Loucy (cell line): ENCODE measurements around the gene ARHGAP25.

ENCODE experiments used
- H2AFZ ChIP-seq: fragments of 200-600 bp; sonication (generic); 2 replicates; pipeline ENCODE4 v1.6.0; 2016; ENCODE audit warnings: antibody characterized with exemption, mild to moderate bottlenecking, low read length, moderate library complexity
- H3F3A ChIP-seq: fragments of 200-600 bp; 2 replicates; pipeline ENCODE4 v1.6.0; 2016; ENCODE audit warnings: antibody characterized with exemption, low read depth, mild to moderate bottlenecking
- H3K27me3 ChIP-seq: fragments of 200-600 bp; sonication (generic); 2 replicates; pipeline ENCODE4 v1.6.1; 2014; ENCODE audit warnings: low read length, mild to moderate bottlenecking; ENCODE audit not compliant: insufficient read depth, poor library complexity, severe bottlenecking
- H3K36me3 ChIP-seq: fragments of 200-600 bp; sonication (generic); 2 replicates; pipeline ENCODE4 v1.6.1; 2016; ENCODE audit warnings: low read length; ENCODE audit not compliant: insufficient read depth
- H3K4me1 ChIP-seq: fragments of 200-600 bp; sonication (generic); 2 replicates; pipeline ENCODE4 v1.5.1; 2014; ENCODE audit warnings: low read length, mild to moderate bottlenecking; ENCODE audit not compliant: insufficient read depth, poor library complexity, severe bottlenecking
- H3K4me2 ChIP-seq: fragments of 200-600 bp; sonication (generic); 2 replicates; pipeline ENCODE4 v1.6.0; 2014; ENCODE audit warnings: antibody characterized with exemption, low read length, low read depth, mild to moderate bottlenecking; ENCODE audit not compliant: poor library complexity, severe bottlenecking
- H3K4me3 ChIP-seq: fragments of 200-600 bp; sonication (generic); 2 replicates; pipeline ENCODE4 v1.5.1; 2014; ENCODE audit warnings: low read length, mild to moderate bottlenecking, mixed read lengths; ENCODE audit not compliant: poor library complexity, severe bottlenecking
- H3K79me2 ChIP-seq: fragments of 200-600 bp; sonication (generic); 2 replicates; pipeline ENCODE4 v1.6.1; 2014; ENCODE audit warnings: low read length; ENCODE audit not compliant: insufficient read depth
- H3K9ac ChIP-seq: fragments of 200-600 bp; sonication (generic); 2 replicates; pipeline ENCODE4 v1.6.0; 2014; ENCODE audit warnings: mild to moderate bottlenecking, low read depth, low read length, moderate library complexity; ENCODE audit not compliant: poor library complexity, severe bottlenecking
- H3K9me2 ChIP-seq: fragments of 200-600 bp; sonication (generic); replicated peaks from 2 replicates; pipeline ENCODE4 v1.6.1; 2016; ENCODE audit warnings: low read depth, low read length, mixed read lengths
- H3K9me3 ChIP-seq: fragments of 200-600 bp; sonication (generic); 2 replicates; pipeline ENCODE4 v1.6.1; 2014; ENCODE audit warnings: mild to moderate bottlenecking, antibody characterized with exemption, low read length, low read depth; ENCODE audit not compliant: insufficient read depth
- H4K20me1 ChIP-seq: fragments of 200-600 bp; sonication (generic); 2 replicates; pipeline ENCODE4 v1.6.0; 2014; ENCODE audit warnings: antibody characterized with exemption, low read length, mild to moderate bottlenecking; ENCODE audit not compliant: insufficient read depth, poor library complexity, severe bottlenecking
- EZH2phosphoT487 ChIP-seq: fragments of 200-600 bp; IDR thresholded peaks from 2 replicates; pipeline ENCODE4 v1.6.1; 2018; ENCODE audit warnings: antibody characterized with exemption, mild to moderate bottlenecking, moderate library complexity, borderline replicate concordance
- TF ChIP-seq, protein P1 (sequence below): fragments of 200-600 bp; sonication (generic); conservative IDR thresholded peaks from 2 replicates; pipeline ENCODE4 v1.5.1; 2014; ENCODE audit warnings: mild to moderate bottlenecking, antibody characterized with exemption, low read length

The ARHGAP25 gene

GRCh38 chr2:68769586-68770270 is 35.1 kb downstream of the ARHGAP25 start:
- TF ChIP-seq, protein P1, sequence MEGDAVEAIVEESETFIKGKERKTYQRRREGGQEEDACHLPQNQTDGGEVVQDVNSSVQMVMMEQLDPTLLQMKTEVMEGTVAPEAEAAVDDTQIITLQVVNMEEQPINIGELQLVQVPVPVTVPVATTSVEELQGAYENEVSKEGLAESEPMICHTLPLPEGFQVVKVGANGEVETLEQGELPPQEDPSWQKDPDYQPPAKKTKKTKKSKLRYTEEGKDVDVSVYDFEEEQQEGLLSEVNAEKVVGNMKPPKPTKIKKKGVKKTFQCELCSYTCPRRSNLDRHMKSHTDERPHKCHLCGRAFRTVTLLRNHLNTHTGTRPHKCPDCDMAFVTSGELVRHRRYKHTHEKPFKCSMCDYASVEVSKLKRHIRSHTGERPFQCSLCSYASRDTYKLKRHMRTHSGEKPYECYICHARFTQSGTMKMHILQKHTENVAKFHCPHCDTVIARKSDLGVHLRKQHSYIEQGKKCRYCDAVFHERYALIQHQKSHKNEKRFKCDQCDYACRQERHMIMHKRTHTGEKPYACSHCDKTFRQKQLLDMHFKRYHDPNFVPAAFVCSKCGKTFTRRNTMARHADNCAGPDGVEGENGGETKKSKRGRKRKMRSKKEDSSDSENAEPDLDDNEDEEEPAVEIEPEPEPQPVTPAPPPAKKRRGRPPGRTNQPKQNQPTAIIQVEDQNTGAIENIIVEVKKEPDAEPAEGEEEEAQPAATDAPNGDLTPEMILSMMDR: no peak
- TF ChIP-seq EZH2phosphoT487: no peak
- no peak overlapping the region for H3K4me2 ChIP-seq
- no peaks in the 10 kb centered on the region for H3K27me3 ChIP-seq
- H3K9me3 ChIP-seq: no peaks in the 10 kb centered on the region
- H3K9ac ChIP-seq: no peak overlapping the region
- no peaks in the 10 kb centered on the region for H3K9me2 ChIP-seq
- no peaks in the 10 kb centered on the region for H3K36me3 ChIP-seq
- peaks cover 2% of the 10 kb centered on the region; the same call in 1 of the 2 replicates for H3F3A ChIP-seq
- H3K4me3 ChIP-seq: no peak overlapping the region
- H4K20me1 ChIP-seq: no peaks in the 10 kb centered on the region
- peaks cover 76% of the 10 kb centered on the region for H3K4me1 ChIP-seq
- no peak overlapping the region for H2AFZ ChIP-seq
- H3K79me2 ChIP-seq: peaks cover 85% of the 10 kb centered on the region

DNA sequence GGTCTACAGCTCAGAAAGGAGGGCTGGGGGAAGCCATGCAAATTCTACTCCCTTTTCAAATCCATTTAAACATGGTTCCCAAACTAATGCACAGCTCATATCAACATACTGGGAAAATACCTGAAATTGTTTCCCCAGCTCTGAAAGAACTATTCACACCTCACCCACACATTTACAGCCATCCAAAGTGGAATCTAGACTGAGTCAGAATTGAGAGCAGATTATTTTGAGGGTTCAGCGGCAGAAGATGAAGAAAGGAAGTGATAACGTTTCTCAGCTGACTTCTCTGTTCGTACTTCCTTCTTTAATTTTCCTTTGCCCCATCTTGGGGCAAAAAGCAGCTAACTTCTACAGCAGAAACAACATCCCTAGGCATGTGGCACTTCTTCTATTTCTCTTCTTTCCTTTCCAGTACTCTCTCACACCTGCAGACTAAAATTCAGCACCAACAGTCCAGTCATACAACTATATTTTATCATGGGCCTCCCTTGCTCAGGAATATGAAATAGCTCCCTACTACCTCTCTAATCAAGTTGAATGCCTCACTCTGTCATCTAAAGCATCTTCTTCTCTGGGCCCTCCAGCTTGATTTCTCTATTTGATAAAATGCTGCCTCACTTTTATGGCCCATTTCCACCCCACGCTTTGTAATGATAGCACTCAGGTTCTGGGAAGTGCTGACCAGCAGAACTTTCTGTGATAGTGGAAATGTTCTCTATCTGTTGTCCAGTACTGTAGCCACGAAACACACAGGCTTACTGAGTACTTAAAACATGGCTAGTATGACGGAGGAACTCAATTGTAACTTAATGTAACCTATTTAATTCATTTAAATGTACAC is 35.9 kb downstream of the ARHGAP25 start:
- no peaks in the 10 kb centered on the region for H3K27me3 ChIP-seq
- H3F3A ChIP-seq: peaks cover 2% of the 10 kb centered on the region; the same call in 1 of the 2 replicates
- H3K4me2 ChIP-seq: no peak overlapping the region
- H3K36me3 ChIP-seq: peaks cover 5% of the 10 kb centered on the region; the same call in 1 of the 2 replicates
- TF ChIP-seq, protein P1: no peak
- no peak for TF ChIP-seq EZH2phosphoT487
- peaks cover 83% of the 10 kb centered on the region for H3K79me2 ChIP-seq
- H4K20me1 ChIP-seq: no peaks in the 10 kb centered on the region
- H3K9me2 ChIP-seq: no peaks in the 10 kb centered on the region
- no peak overlapping the region for H3K9ac ChIP-seq
- H2AFZ ChIP-seq: no peak overlapping the region
- H3K4me3 ChIP-seq: no peak overlapping the region
- H3K9me3 ChIP-seq: no peaks in the 10 kb centered on the region
- peaks cover 76% of the 10 kb centered on the region for H3K4me1 ChIP-seq

GRCh38 chr2:68771211-68771751 is 36.7 kb downstream of the ARHGAP25 start:
- Histone ChIP-seq H3K27me3 (no peaks in the 10 kb centered on the region), H3K9me3 (no peaks in the 10 kb centered on the region), H3K36me3 (peaks cover 13% of the 10 kb centered on the region; the same call in 1 of the 2 replicates), H4K20me1 (no peaks in the 10 kb centered on the region), H3K4me3 (no peak overlapping the region), H3K9ac (no peak overlapping the region), H3F3A (peaks cover 2% of the 10 kb centered on the region; the same call in 1 of the 2 replicates), H3K79me2 (peaks cover 78% of the 10 kb centered on the region), H3K4me1 (peaks cover 74% of the 10 kb centered on the region), H3K4me2 (no peak overlapping the region), H2AFZ (no peak overlapping the region), H3K9me2 (no peaks in the 10 kb centered on the region)
- no peak for TF ChIP-seq EZH2phosphoT487
- TF ChIP-seq, protein P1: no peak
